Measurements from ENCODE around the gene C16orf95. TPM values are rescaled to one million over a fixed set of nuclear protein-coding genes. Genes with fewer than 3 reads are reported as not detected.

The C16orf95 gene
- polyA plus RNA-seq, 1 donor, result 3.3 TPM

DNA sequence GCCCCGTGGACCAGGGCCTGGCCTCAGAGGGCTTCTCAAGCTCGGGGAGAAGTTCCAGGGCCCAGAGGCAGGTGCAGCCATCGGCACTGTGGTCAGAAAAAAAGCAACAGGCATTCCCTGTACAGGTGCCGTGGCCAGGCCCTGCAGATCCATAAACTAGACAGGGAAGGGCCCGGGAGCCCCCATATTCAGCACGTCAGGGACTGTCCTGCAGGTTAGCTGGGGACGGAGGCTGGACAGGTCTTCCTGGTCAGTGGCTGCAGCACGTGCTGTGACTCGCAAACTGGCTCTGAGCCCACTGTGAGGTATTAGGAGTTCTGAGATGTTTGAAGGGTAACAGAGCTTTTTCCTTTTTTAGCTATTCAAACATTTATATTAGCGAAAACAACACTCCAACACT lies 15.0 kb upstream of the C16orf95 start:
- Histone ChIP-seq H3K9me3 (ENCODE audit: control insufficient read depth, low read depth, low read length) (no peaks in the 10 kb centered on the region), H3K4me1 (ENCODE audit: control insufficient read depth, insufficient read depth, low read length) (no peaks in the 10 kb centered on the region), H3K4me3 (ENCODE audit: low read length) (no peak overlapping the region), H3K27me3 (ENCODE audit: control insufficient read depth, insufficient read depth, low read length) (no peaks in the 10 kb centered on the region), H3K36me3 (ENCODE audit: control insufficient read depth, insufficient read depth, low read length) (peaks cover 87% of the 10 kb centered on the region), H3K27ac (ENCODE audit: low read length) (no peak overlapping the region)
- no peak for DNase-seq
- no CpG with 5 or more reads among the region's 10 CpGs for WGBS (ENCODE audit: insufficient coverage, low lambda C conversion rate)

DNA sequence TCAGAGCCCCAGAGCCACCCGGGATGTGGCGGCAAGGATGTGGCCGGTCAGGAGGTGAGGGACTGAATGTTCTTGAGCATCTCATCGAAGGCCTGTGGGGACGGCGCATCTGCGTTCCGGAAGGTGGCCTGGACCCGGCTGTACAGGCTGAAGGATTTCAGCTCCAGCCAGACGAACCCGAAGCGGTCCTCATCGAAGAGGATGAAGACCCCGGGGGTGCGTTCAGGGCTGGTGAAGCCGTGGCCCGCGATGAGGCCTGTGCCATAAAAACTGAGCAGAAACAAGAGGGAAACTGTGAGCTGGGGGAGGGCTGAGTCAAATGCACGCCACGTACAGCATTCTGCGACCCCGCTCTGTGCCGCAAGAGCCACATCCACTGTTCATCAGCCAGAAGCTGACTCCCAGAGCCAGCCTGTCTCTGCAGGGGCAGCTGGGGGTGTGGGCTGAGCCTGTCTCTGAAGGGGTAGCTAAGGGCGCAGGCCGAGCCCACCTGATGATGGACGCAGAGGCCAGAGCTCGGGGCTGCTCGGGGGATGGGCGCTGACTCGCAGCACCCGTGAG lies 14.1 kb upstream of the C16orf95 start:
- Histone ChIP-seq H3K36me3 (ENCODE audit: control insufficient read depth, insufficient read depth, low read length) (peaks cover 82% of the 10 kb centered on the region), H3K27me3 (ENCODE audit: control insufficient read depth, insufficient read depth, low read length) (no peaks in the 10 kb centered on the region), H3K27ac (ENCODE audit: low read length) (no peak overlapping the region), H3K4me3 (ENCODE audit: low read length) (no peak overlapping the region), H3K9me3 (ENCODE audit: control insufficient read depth, low read depth, low read length) (no peaks in the 10 kb centered on the region), H3K4me1 (ENCODE audit: control insufficient read depth, insufficient read depth, low read length) (no peaks in the 10 kb centered on the region)
- WGBS (ENCODE audit: insufficient coverage, low lambda C conversion rate), result no CpG with 5 or more reads among the region's 31 CpGs
- DNase-seq, result no peak

DNA sequence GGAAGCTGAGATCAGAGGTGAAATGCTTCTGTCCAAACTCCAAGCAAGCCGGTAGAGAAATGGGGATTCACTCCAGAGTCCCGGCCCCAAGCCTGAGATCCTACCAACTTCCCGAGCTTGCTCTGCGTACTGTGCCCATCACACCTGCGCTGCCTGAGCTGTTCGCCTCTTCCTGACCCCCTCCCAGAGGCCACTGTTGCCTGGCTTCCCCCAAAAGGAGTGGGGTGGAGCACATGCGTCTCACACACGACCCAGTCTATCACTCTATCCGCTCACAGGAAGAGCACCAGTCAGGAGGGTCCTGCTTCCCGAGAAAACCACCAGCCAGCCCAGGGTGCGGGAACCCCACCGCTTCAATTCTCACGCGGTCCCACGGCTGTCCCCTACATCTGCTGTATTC lies 13.5 kb upstream of the C16orf95 start:
- H3K4me1 ChIP-seq (ENCODE audit: control insufficient read depth, insufficient read depth, low read length), result no peaks in the 10 kb centered on the region
- H3K27me3 ChIP-seq (ENCODE audit: control insufficient read depth, insufficient read depth, low read length), result no peaks in the 10 kb centered on the region
- WGBS (ENCODE audit: insufficient coverage, low lambda C conversion rate), result no CpG with 5 or more reads among the region's 15 CpGs
- peaks cover 78% of the 10 kb centered on the region for H3K36me3 ChIP-seq (ENCODE audit: control insufficient read depth, insufficient read depth, low read length)
- H3K9me3 ChIP-seq (ENCODE audit: control insufficient read depth, low read depth, low read length), result no peaks in the 10 kb centered on the region
- no peak overlapping the region for H3K4me3 ChIP-seq (ENCODE audit: low read length)
- no peak for DNase-seq
- no peak overlapping the region for H3K27ac ChIP-seq (ENCODE audit: low read length)

DNA sequence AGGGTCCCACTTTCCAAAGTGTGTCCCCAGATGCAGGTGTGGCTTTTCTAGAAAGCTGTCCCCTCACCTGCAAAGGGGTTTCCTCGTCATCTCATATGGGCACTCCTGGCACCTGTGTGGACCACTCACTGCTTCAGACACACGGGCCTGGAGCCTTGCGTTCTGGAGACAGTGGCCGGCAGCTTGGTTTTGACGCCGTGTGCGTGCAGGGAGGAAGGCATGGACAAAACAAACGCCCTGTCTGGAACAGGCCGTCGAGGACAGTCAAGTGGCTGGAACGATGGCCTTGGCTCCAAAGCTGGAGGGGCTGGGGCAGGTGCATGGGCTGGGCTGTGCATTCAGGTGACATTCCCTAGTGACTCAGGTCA lies 13.0 kb upstream of the C16orf95 start:
- Histone ChIP-seq H3K9me3 (ENCODE audit: control insufficient read depth, low read depth, low read length) (no peaks in the 10 kb centered on the region), H3K36me3 (ENCODE audit: control insufficient read depth, insufficient read depth, low read length) (peaks cover 74% of the 10 kb centered on the region), H3K4me1 (ENCODE audit: control insufficient read depth, insufficient read depth, low read length) (no peaks in the 10 kb centered on the region), H3K4me3 (ENCODE audit: low read length) (no peak overlapping the region), H3K27me3 (ENCODE audit: control insufficient read depth, insufficient read depth, low read length) (no peaks in the 10 kb centered on the region), H3K27ac (ENCODE audit: low read length) (no peak overlapping the region)
- no peak for DNase-seq
- no CpG with 5 or more reads among the region's 11 CpGs for WGBS (ENCODE audit: insufficient coverage, low lambda C conversion rate)

- no CpG with 5 or more reads among the region's 20 CpGs for WGBS (ENCODE audit: insufficient coverage, low lambda C conversion rate)
- H3K9me3 ChIP-seq (ENCODE audit: control insufficient read depth, low read depth, low read length), result no peaks in the 10 kb centered on the region
- H3K36me3 ChIP-seq (ENCODE audit: control insufficient read depth, insufficient read depth, low read length), result peaks cover 68% of the 10 kb centered on the region
- no peak overlapping the region for H3K27ac ChIP-seq (ENCODE audit: low read length)
- H3K27me3 ChIP-seq (ENCODE audit: control insufficient read depth, insufficient read depth, low read length), result no peaks in the 10 kb centered on the region
- no peak for DNase-seq
- no peak overlapping the region for H3K4me3 ChIP-seq (ENCODE audit: low read length)
- H3K4me1 ChIP-seq (ENCODE audit: control insufficient read depth, insufficient read depth, low read length), result no peaks in the 10 kb centered on the region
Observed at GRCh38 chr16:87329436-87330256, 12.5 kb upstream of the C16orf95 start.

DNA sequence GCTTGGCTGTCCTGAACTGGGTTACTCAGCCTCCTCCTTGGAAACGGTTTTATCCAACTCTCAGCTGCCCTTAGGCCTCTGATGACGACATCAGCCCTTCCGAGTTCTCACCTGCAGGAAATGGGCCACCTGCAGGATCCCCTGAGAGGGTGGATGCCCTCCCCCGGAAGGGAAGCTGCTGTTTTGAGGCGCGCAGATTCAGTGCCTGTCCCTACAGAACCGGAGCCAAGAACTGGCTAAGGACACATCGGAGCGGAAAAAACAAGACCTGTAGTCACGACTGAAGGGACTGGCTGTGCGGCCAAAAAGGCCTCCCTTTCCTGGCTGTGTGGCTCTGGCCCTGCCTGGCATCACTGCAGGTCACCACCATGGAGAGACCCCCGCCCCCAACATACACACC lies 11.7 kb upstream of the C16orf95 start:
- peaks cover 63% of the 10 kb centered on the region for H3K36me3 ChIP-seq (ENCODE audit: control insufficient read depth, insufficient read depth, low read length)
- H3K4me1 ChIP-seq (ENCODE audit: control insufficient read depth, insufficient read depth, low read length), result no peaks in the 10 kb centered on the region
- no peak overlapping the region for H3K4me3 ChIP-seq (ENCODE audit: low read length)
- WGBS (ENCODE audit: insufficient coverage, low lambda C conversion rate), result no CpG with 5 or more reads among the region's 12 CpGs
- no peak overlapping the region for H3K27ac ChIP-seq (ENCODE audit: low read length)
- H3K27me3 ChIP-seq (ENCODE audit: control insufficient read depth, insufficient read depth, low read length), result no peaks in the 10 kb centered on the region
- H3K9me3 ChIP-seq (ENCODE audit: control insufficient read depth, low read depth, low read length), result no peaks in the 10 kb centered on the region
- DNase-seq, result no peak

DNA sequence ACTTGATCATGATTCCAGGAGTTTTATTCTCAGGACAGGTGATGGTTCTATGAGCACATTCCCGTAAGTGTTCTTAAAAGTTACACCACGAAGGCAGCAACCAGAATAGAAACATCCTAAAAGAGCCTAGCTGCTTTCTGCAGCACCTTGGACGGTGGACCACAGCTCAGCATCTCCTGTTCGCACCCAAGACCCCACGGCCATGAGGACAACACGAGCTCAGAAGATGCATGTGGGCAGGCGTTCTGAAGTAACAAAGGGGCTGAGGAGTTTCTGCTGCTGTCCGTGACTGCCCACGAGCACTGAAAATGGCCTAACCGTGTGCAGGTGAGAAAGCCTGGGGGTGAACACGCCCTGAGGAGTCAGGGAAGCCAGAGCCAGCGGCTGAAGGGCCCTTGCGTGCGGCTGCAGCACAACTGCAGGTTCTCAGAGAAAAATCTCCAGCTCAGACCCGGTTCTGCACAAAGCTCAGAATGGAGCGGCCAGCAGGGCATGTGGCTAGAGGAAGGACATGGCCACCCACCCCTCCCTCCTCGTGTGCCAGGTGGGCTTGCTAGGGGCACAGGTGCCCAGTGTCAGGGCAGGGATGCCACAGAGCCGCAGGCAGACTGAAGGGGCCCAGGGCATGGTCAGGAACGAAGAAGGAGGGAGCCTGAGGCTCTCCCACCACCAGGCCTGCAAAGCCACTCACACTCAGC lies 10.8 kb upstream of the C16orf95 start:
- Histone ChIP-seq H3K27me3 (ENCODE audit: control insufficient read depth, insufficient read depth, low read length) (no peaks in the 10 kb centered on the region), H3K27ac (ENCODE audit: low read length) (no peak overlapping the region), H3K9me3 (ENCODE audit: control insufficient read depth, low read depth, low read length) (no peaks in the 10 kb centered on the region), H3K4me3 (ENCODE audit: low read length) (no peak overlapping the region), H3K4me1 (ENCODE audit: control insufficient read depth, insufficient read depth, low read length) (no peaks in the 10 kb centered on the region), H3K36me3 (ENCODE audit: control insufficient read depth, insufficient read depth, low read length) (peaks cover 57% of the 10 kb centered on the region)
- WGBS (ENCODE audit: insufficient coverage, low lambda C conversion rate), result no CpG with 5 or more reads among the region's 19 CpGs
- no peak for DNase-seq

DNA sequence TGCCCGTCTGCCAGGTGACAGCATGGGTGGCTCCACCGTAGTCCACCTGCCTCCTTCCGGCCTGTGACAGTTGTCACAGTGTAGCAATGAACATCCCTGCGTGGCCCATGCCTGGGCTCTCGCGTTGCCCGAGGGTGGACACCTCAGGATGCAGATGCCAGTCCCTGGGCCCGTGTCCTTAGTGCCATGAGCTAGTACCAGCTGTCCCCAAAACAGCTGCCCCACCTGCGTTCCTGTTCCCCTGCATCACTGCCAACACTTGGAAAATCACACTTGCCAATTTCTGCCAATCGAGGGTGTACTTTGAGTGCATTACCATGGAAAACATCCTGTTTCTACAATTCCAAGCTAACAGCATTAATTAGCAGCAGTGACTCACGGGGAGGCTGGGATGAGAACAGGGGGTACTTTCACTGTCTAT lies 9.0 kb upstream of the C16orf95 start:
- no CpG with 5 or more reads among the region's 11 CpGs for WGBS (ENCODE audit: insufficient coverage, low lambda C conversion rate)
- Histone ChIP-seq H3K36me3 (ENCODE audit: control insufficient read depth, insufficient read depth, low read length) (peaks cover 44% of the 10 kb centered on the region), H3K27ac (ENCODE audit: low read length) (no peak overlapping the region), H3K27me3 (ENCODE audit: control insufficient read depth, insufficient read depth, low read length) (no peaks in the 10 kb centered on the region), H3K4me3 (ENCODE audit: low read length) (no peak overlapping the region), H3K4me1 (ENCODE audit: control insufficient read depth, insufficient read depth, low read length) (no peaks in the 10 kb centered on the region), H3K9me3 (ENCODE audit: control insufficient read depth, low read depth, low read length) (no peaks in the 10 kb centered on the region)
- no peak for DNase-seq

DNA sequence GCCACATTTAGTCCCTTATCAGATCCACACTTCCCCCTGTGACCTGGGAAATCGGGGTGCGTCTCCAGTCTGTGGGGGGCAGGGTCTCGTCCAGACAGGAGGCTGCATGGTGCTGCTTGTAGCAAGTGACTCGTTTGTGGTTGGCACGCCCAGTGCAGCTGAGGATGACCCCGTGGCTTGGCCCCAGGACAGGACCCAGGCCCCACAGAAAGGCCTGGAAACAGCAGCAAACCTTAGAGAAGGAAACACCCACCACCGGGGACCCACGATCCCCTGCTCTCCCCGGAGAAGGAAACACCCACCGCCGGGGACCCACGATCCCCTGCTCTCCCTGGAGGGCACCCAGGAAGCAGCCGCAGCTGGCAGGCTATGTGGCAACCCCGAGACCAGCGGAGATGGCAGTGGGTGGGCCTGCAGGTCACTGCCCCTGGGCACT lies 8.2 kb upstream of the C16orf95 start:
- Histone ChIP-seq H3K9me3 (ENCODE audit: control insufficient read depth, low read depth, low read length) (no peaks in the 10 kb centered on the region), H3K36me3 (ENCODE audit: control insufficient read depth, insufficient read depth, low read length) (peaks cover 36% of the 10 kb centered on the region), H3K27me3 (ENCODE audit: control insufficient read depth, insufficient read depth, low read length) (no peaks in the 10 kb centered on the region), H3K27ac (ENCODE audit: low read length) (no peak overlapping the region), H3K4me3 (ENCODE audit: low read length) (no peak overlapping the region), H3K4me1 (ENCODE audit: control insufficient read depth, insufficient read depth, low read length) (no peaks in the 10 kb centered on the region)
- WGBS (ENCODE audit: insufficient coverage, low lambda C conversion rate), result no CpG with 5 or more reads among the region's 15 CpGs
- DNase-seq, result no peak

DNA sequence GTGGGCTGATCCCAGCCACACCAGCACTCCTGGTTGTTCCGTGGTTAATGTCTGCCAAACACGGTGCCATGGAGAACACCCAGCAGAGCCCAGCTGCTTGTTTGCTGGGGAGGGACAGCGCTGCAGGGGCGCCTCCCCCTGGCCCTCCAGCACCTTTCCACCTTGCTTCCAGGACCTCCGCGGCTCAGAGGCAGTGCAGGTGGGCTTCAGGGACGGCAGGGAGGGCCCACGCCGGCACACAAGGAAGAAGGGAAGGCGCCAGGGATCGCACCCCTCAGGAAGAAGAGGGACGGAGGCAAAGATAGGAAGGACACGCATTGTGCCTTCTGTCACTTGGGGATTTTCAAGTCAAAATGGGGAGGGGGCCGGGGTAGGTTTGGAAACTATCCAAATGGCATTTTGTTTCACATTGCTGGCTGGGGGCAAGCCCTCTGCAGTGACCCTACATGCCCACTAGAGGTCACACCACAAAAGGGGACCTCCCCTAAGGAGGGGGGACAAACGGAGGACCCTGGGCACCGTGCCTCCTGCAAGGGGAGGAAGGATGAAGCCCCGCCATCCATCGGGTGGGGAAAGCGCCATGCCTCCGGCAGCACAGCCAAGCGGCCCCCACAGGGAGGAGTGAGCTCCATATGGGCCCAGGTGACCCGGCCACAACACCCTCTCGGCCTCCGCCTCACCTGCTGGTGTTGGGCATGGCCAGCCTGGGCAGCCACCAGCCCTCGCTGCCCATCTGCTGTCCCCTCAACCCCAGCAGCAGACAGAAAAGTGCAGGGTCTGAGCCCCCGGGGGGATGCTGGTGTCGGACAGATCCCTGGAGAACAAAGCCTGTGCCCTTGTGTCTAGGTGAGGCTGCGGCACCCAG lies 7.5 kb upstream of the C16orf95 start:
- Histone ChIP-seq H3K4me1 (ENCODE audit: control insufficient read depth, insufficient read depth, low read length) (no peaks in the 10 kb centered on the region), H3K36me3 (ENCODE audit: control insufficient read depth, insufficient read depth, low read length) (peaks cover 28% of the 10 kb centered on the region), H3K27ac (ENCODE audit: low read length) (no peak overlapping the region), H3K27me3 (ENCODE audit: control insufficient read depth, insufficient read depth, low read length) (no peaks in the 10 kb centered on the region), H3K4me3 (ENCODE audit: low read length) (no peak overlapping the region), H3K9me3 (ENCODE audit: control insufficient read depth, low read depth, low read length) (no peaks in the 10 kb centered on the region)
- whole genome bisulfite sequencing (ENCODE audit: insufficient coverage, low lambda C conversion rate), result no CpG with 5 or more reads among the region's 28 CpGs
- peak in 1 of 2 donors; percentile 11 for DNase-seq

Measured in large intestine (tissue), 3 donors.